PFSK-1 (cell line): ENCODE measurements around the gene OR5H14.

Source experiments
- FOXP2 ChIP-seq: optimal IDR thresholded peaks from 2 replicates; pipeline ENCODE3; 2011; ENCODE audit warnings: borderline replicate concordance, control low read depth, inconsistent platforms; ENCODE audit not compliant: insufficient read depth; ENCODE audit errors: extremely low read length, extremely low read depth
- POLR2AphosphoS5 ChIP-seq: IDR thresholded peaks from 2 replicates; pipeline ENCODE4 v1.6.1; 2012; ENCODE audit warnings: low read depth, mild to moderate bottlenecking, control low read depth, low read length, moderate library complexity
- SIN3A ChIP-seq: IDR thresholded peaks from 2 replicates; pipeline ENCODE4 v1.6.1; 2012; ENCODE audit warnings: mild to moderate bottlenecking, low read length, moderate library complexity, borderline replicate concordance; ENCODE audit not compliant: insufficient read depth
- TAF1 ChIP-seq: IDR thresholded peaks from 2 replicates; pipeline ENCODE4 v1.6.1; 2012; ENCODE audit warnings: low read length, control low read depth, borderline replicate concordance; ENCODE audit not compliant: insufficient read depth
- TF ChIP-seq, protein P1 (sequence below), 2 experiments: IDR thresholded peaks; 2 replicates each; pipeline versions ENCODE4 v1.6.1 to v1.8.0; 2011 to 2012; ENCODE audit warnings: low read depth in 2 of 2, low read length in 2 of 2, control low read depth in 1 of 2, inconsistent platforms in 1 of 2, mild to moderate bottlenecking in 1 of 2, moderate library complexity in 1 of 2; ENCODE audit not compliant: insufficient read depth in 1 of 2

The OR5H14 gene

DNA sequence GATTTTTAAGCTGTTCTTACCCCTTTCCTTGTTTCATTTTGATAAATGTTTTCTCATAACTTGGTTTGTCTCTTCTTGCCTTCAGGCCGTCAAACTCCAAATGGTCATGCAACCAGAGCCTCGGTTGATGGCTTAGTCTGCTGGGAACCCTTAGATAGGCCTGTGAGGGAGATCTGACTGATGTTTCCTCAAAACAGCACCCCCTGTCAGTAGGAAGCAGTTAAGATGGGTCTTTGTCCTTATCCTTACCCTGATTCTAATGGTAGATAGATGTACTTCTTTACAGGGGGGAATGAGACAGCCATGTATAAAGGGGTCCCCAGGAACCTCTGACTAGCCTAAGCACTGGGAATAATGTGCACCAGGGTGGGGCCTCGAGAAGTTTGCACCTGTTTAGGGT lies 33.0 kb upstream of the OR5H14 start:
- no peak for TF ChIP-seq SIN3A
- TF ChIP-seq TAF1, result no peak
- TF ChIP-seq, protein P1, sequence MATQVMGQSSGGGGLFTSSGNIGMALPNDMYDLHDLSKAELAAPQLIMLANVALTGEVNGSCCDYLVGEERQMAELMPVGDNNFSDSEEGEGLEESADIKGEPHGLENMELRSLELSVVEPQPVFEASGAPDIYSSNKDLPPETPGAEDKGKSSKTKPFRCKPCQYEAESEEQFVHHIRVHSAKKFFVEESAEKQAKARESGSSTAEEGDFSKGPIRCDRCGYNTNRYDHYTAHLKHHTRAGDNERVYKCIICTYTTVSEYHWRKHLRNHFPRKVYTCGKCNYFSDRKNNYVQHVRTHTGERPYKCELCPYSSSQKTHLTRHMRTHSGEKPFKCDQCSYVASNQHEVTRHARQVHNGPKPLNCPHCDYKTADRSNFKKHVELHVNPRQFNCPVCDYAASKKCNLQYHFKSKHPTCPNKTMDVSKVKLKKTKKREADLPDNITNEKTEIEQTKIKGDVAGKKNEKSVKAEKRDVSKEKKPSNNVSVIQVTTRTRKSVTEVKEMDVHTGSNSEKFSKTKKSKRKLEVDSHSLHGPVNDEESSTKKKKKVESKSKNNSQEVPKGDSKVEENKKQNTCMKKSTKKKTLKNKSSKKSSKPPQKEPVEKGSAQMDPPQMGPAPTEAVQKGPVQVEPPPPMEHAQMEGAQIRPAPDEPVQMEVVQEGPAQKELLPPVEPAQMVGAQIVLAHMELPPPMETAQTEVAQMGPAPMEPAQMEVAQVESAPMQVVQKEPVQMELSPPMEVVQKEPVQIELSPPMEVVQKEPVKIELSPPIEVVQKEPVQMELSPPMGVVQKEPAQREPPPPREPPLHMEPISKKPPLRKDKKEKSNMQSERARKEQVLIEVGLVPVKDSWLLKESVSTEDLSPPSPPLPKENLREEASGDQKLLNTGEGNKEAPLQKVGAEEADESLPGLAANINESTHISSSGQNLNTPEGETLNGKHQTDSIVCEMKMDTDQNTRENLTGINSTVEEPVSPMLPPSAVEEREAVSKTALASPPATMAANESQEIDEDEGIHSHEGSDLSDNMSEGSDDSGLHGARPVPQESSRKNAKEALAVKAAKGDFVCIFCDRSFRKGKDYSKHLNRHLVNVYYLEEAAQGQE (IDR thresholded peaks at IDR 0.05; ENCODE audit: insufficient read depth in 1 of 2, low read depth in 2 of 2, low read length in 2 of 2), result no peak
- no peak for TF ChIP-seq POLR2AphosphoS5
- no peak for TF ChIP-seq FOXP2

DNA sequence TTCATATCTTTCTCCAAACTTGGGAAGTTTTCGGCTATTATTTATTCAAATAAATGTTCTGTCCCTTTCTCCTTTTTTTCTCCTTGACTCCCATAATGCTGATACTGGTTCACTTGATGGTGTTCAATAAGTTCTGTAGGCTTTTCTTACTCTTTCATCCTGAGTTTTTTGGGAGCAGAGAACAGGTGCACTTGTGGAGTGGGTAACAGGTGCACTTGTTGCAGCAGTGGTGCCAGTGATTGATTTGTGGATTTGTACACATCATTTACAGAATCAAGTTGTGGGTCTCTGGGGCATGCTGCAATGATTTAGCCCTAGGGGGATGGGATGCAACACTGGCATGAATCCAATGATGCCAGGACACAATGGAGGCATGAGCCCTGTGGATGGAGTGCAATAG lies 31.6 kb upstream of the OR5H14 start:
- TF ChIP-seq FOXP2 (no peak), TAF1 (no peak), SIN3A (no peak), POLR2AphosphoS5 (no peak)
- TF ChIP-seq, protein P1 (IDR thresholded peaks at IDR 0.05; ENCODE audit: insufficient read depth in 1 of 2, low read depth in 2 of 2, low read length in 2 of 2), result no peak

DNA sequence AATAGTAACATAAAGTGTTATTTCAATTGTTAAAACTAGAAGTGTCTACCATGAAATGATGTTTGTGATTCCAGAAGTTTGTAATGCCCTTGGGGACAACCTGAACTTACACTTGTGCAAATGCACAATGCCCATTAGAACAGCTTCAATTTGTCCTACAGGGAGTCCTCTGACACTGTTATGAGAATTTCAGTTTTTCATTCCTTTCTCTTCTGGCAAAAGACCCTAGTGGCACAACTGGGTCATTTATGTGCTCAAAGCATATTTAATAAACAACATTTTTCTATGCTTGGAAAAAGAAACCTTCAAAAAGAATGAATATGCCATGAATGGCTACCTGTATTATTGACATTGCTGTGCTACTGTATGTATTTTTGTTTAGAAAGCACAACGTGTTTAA lies 16.9 kb upstream of the OR5H14 start, which contains the start of gene OR5H1:
Gene OR5H1 (plus strand): TSS at position 301 of the 400 bp plus-strand sequence. CDS start 1,977 bp downstream, outside the sequence.
- TF ChIP-seq SIN3A (no peak), FOXP2 (no peak)

DNA sequence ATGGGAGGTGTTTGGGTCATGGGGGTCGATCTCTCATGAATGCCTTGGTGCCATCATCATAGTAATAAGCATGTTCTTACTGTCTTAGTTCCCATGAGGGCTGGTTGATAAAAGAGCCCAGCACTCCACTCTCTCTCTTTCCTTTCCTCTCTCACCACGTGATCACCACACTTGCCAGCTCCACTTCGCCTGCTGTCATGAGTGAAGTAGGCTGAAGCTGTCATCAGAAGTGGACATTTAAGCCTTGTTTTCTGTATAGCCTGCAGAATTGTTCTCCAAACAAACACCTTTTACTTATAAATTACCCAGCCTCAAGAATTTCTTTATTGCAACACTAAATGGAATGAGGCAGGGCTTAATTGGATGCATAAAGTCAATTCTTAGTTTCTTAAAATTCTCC lies 10.6 kb upstream of the OR5H14 start:
- TF ChIP-seq FOXP2 (no peak), SIN3A (no peak), TAF1 (no peak), POLR2AphosphoS5 (no peak)
- TF ChIP-seq, protein P1 (IDR thresholded peaks at IDR 0.05; ENCODE audit: insufficient read depth in 1 of 2, low read depth in 2 of 2, low read length in 2 of 2), result no peak

DNA sequence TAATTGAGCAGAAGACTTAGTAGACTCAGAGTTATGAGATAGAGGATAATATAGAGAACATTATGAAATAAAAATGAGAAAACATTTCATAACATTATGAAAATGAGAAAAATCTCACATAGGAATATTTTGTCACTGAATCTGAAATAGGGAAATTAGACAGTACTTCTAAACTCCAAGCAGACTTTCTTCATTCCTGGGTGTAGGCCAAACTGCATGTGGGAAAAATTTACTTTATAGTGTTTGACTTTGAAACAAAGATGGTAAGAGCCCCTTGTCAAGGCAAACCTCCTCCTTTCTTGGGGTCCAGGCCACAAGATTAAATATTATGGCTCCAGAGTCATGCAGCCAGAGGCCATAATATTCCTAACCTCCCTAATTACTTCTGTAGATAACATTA lies 6.7 kb upstream of the OR5H14 start:
- no peak for TF ChIP-seq SIN3A
- TF ChIP-seq, protein P1 (IDR thresholded peaks at IDR 0.05; ENCODE audit: insufficient read depth in 1 of 2, low read depth in 2 of 2, low read length in 2 of 2), result no peak
- no peak for TF ChIP-seq POLR2AphosphoS5
- TF ChIP-seq FOXP2, result no peak
- TF ChIP-seq TAF1, result no peak
